GM19467 (cell line): ENCODE measurements around the gene SEPTIN8.
A peak's percentile ranks its signal among the peaks of the same experiment; 100 is the strongest.

Experiments used
- ATAC-seq: cut with Tn5 transposase; IDR thresholded peaks from one replicate; pipeline ENCODE4 v1.9.1; 2021; ENCODE audit warnings: mild to moderate bottlenecking, moderate library complexity; ENCODE audit not compliant: unreplicated experiment

SEPTIN8 gene, protein sequence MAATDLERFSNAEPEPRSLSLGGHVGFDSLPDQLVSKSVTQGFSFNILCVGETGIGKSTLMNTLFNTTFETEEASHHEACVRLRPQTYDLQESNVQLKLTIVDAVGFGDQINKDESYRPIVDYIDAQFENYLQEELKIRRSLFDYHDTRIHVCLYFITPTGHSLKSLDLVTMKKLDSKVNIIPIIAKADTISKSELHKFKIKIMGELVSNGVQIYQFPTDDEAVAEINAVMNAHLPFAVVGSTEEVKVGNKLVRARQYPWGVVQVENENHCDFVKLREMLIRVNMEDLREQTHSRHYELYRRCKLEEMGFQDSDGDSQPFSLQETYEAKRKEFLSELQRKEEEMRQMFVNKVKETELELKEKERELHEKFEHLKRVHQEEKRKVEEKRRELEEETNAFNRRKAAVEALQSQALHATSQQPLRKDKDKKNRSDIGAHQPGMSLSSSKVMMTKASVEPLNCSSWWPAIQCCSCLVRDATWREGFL

DNA sequence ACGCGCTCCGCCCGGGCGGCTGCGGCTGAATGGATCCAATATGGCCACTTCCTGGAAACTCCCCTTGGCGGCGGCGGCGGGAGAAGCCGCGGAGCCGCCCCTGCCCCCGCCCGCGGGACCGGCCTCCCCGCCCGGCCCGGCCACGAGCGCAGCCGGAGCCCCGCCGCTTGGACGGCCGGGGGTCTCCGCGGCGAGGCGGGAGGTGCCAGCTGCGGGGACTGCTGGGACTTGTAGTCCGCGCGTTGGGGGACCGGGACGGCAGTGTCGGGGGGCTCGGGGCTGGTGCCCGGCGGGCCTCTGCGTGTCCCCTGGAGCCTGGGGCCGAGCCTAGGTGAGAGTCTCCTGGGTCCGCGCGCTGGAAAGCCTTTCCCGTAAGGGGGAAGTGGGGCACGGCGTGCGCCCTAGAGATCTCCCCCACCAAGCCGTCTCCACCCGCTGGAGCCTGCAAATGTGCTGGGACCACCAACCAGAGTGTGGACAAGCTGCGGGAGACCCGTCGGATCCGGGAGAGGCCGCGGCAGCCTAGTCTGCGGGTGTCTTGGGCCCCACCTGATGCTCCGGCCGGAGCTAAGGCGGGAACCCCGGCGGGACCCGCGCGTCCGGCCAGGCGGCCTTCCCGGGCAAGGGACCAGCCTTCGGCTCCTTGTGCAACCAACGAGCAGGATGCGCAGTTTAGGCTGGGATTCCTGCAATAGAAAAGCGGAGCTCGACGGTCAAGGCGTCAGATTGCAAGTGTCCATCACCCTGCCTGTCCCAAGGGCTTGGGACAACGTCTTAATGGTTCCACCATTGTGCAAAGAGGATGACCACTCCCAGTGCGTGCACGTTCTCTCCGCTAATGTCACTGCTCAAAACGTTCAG lies at the start of gene SEPTIN8:
Gene SEPTIN8 (minus strand): TSS at position 31 of the 861 bp plus-strand sequence. CDS start 102 bp downstream, outside the sequence.
- peak; percentile 62 for ATAC-seq

DNA sequence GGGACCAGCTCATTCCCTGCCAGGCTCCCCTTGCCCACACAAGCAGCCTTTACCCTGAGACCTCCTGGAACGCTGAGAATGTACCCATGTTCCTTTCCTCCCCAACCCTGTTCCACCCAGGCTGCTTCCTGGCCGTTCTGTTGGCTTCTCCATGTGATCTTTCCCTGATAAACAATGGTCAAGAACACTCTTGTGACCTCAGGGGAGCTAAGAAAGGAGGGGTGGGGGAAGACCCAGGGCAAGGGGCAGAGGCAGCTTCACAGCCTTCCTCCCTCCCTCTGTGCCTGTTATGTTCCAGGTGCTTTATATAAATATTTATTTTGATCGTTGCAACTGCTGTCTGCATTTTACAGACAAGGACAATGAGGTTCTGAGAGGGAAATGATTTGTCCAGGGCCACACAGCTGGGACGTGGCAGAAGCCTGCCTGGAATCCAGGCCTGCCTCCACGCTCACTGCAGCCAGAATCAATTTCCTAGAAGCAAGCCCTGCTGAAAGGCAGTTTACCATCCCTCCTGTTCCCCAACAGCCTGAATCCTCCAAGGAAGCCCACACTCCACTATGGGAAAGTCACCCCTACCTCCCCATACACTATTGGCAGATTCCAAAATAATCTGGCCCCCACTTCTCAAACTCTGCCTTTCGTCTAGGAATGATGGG lies 49.5 kb upstream of the SEPTIN8 start:
- ATAC-seq = no peak

- ATAC-seq = no peak
Observed at GRCh38 chr5:132825834-132826391, 48.9 kb upstream of the SEPTIN8 start.

DNA sequence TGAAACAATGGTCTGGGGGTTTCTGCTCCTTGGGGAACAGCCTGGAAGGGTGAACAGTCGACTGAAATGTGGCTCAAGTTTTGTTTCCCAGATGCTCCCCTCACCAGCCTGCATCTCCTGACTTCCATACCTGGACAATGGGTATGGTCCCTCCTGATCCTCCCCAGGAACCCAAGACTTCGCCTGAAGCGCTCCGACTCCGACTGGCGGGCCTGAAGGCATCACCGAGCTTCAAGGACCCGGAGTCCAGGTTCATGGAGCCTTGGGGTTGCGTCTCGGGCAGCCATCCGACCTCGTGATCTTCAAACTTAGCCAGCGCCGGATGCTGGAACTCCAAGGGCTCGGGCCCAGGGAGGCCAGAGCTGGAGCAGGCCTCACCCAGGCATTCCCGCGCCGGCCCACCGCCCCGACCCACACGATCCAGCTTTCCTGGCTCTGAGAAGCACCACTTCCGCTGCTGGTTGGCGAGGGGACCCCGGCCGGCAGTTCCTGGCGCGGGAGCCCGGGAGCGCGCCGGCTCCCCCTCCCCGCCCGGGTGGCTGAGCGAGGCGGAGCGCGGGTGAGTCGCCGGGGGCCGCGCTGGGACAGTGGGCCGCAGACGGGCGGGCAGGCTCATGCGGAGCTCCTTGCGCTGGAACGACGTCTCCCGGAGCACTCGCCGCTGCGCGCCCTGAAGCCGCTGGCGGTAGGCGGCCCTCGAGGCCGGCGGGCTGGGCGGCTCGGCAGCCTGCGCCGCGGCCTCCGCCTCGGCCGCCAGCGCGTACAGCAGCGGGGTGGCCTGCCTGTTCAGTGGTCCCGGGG lies 48.2 kb upstream of the SEPTIN8 start:
- ATAC-seq = no peak

DNA sequence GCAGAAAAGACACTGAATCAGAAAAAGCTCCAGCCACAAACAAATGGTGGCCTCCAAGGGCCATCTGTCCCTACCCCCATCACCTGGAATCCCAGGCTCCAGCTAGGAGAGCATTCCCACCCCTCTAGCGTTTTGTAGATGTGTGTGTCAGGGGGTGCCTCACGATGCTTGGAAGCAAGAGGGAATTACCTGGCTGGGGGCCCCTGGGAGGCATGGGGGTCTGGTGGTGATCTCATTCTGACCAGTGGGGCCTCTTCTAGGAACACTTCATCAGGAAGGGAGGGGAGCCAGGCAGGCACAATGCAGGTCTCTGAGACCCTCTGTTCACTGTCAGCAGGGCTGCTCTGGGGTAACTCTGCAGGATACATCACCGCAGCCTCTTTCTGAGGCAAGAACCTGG lies 47.4 kb upstream of the SEPTIN8 start:
- no peak for ATAC-seq

GRCh38 chr5:132823481-132824050 lies 46.5 kb upstream of the SEPTIN8 start:
- no peak for ATAC-seq

- no peak for ATAC-seq
Observed at GRCh38 chr5:132822650-132823480, 45.8 kb upstream of the SEPTIN8 start.

- ATAC-seq = no peak
Observed at GRCh38 chr5:132821791-132822190, 44.8 kb upstream of the SEPTIN8 start.

DNA sequence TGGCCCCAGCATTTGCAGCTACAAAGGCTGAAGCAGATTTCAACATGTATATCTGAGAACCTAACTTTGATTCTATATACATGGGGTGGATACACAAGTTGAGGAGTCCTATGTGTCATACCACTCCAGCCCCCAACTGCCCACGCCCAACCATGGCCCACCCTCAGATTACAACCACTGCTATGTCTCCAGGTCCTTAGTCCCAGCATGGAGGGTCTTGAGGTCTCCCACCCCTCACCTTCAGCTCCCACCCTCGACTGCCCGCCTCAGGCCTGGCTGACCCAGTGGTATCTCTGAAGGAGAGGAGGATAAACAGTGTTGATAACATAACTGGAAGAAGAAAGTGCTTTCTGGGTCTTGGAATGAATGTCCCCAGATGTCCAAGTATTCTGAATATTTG lies 44.3 kb upstream of the SEPTIN8 start:
- ATAC-seq = no peak

DNA sequence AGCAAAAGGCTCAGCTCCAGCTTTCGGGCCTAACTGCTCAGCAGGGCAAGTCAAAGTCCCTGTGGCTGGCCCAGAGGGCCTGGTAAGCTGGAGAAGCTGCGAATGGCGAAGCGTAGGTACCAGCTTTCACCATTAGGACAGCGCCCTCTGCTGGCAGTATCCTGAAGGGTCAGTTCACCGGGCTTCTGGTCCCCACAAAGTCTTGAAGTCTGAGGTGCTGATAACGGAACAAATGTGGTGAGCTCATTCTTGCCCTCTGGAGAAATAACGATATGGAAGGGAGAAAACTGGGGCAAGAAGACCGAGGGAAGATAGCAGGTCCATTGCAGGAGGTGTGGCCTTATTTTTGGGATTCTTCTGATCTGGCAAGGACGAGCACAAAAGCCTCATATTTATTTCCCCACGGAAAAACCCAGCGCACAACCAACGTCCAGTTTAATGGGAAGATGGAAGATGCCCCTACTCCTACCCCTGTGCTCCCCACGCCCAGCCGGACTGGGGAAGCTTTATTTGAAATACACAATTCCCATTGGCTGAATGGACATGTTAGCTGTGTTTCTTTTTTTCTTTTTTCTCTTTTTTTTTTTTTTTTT lies 43.2 kb upstream of the SEPTIN8 start:
- peak; percentile 72 for ATAC-seq

- no peak for ATAC-seq
Observed at GRCh38 chr5:132819468-132819867, 42.4 kb upstream of the SEPTIN8 start.

DNA sequence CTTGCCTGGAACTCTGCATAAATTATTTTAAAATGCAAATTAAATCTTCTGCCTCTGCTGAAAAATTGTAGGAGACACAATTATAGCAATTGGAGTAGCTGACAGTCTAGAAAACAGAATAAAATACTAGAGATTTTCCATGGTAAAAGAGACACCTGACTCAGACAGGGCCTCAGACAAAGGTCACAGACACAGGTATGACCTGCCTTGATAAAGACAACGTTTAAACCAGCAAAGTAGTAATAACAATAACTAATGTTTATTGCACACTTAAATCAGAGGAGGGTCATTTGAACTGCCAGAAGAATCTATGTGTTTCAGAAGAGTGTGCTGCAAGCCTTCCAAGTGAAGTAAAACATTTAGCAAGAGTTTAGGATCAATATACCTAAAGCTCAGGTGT lies 40.0 kb upstream of the SEPTIN8 start:
- no peak for ATAC-seq

DNA sequence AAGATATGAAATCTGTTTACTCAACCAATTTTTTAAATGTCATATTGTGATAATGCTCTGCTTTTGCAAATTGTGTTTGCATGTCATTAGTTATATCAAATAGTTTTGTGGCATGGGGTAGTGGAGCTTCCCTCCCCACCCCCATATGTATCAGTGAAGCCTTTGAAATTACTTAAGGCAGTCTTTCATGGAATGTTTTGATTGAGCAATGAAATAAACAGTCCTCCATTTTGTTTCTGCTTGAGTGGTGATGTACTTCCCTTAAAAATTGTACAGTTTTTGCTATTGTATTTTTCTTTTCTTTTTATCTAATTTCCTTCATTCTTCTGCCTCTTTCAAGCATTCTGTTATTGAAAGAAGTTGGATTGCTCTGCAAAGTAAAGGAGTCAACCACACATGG lies 39.5 kb upstream of the SEPTIN8 start:
- no peak for ATAC-seq

DNA sequence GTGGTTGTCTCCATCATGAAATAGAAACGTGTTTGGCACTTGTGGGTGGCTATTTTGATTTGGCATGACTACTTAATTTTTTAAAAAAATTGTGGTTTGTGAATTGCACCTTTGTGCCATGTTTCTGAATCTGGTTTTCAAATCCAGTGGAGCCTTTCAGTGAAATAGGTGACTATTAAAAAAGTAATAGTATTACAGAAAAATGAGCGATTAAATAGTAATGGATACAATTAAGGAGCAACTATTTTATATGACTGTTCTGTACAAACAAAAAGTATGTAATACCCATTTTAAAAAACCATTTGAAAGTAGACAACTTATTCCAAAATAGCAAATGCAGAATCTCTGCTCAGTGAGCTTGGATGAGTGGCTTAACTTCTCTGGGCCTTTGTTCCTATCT lies 39.0 kb upstream of the SEPTIN8 start:
- no peak for ATAC-seq

- ATAC-seq = no peak
Observed at GRCh38 chr5:132815454-132815853, 38.4 kb upstream of the SEPTIN8 start.

DNA sequence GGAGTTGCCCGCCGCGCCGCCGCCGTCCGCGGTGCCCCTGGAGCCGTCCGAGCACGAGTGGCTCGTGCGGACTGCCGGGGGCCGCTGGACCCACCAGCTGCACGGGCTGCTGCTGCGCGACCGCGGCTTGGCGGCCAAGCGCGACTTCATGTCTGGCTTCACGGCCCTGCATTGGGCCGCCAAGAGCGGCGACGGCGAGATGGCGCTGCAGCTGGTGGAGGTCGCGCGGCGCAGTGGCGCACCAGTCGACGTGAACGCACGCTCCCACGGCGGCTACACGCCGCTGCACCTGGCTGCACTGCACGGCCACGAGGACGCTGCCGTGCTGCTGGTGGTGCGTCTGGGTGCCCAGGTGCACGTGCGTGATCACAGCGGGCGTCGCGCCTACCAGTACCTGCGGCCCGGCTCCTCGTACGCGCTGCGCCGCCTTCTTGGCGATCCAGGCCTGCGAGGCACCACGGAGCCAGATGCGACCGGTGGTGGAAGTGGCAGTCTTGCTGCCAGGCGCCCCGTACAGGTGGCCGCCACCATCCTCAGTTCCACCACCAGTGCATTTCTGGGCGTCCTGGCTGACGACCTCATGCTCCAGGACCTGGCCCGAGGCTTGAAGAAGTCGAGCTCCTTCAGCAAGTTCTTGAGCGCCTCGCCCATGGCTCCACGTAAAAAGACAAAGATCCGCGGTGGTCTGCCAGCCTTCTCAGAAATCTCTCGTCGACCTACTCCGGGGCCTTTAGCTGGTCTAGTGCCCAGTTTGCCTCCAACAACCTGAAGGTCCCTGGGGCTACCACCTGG lies 37.7 kb upstream of the SEPTIN8 start:
- ATAC-seq = no peak

GRCh38 chr5:132813599-132814502 lies 36.8 kb upstream of the SEPTIN8 start:
- no peak for ATAC-seq
